Activated CD4-positive, CD25-positive, alpha-beta regulatory T cell treated with anti-CD3 and anti-CD28 coated beads, Interleukin-2, amount 50 U/mL, for 16 hours (primary cell): ENCODE measurements around the gene CPNE5.
"Not testable (repeated sequence)": the region's sequence is repeated elsewhere in the genome, so short reads cannot be mapped to it uniquely, and the experiment has no call there.

ENCODE experiments used
- DNase-seq: peaks from one replicate; pipeline ENCODE4 v3.0.0-alpha.2; 2020; ENCODE audit warnings: low read depth, low spot score

The CPNE5 gene

DNA sequence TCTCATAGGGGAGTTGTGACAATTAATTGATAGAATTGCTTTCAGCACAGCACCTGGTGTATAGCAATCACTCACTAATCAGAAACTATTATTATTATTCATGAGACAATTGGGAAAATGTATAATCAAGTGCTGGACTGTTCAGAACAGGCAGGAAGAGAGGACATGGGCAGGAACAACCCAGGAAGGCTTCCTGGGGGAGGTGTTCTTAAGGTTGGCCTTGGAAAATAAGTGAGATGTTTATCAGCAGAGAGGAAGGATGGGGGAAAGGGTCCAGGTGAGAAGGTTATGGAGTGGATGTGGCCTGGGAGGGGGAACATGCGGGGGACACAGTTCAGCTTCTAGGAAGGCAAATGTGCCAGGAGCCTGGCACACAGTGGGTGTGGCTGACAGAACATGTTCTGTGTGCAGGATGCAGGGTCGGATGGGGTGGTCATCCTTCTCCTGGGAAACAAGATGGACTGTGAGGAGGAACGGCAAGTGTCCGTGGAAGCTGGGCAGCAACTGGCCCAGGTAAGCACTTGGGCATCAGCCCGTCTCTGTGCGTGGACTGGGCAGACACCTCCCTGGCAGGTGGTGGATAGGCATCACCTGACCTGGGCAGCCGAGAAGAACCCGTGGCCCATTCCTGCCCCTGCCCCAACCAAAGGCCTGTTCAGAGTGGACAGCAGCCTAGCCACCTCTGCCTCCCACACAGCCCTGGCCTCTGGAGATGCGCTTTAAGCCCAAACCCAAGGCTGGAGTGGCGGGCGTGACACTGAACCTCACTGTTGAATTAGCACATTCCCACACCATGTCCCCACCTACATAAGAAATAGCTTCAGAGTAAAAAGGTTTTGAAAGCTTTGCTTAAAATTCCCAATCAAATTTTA lies 110.7 kb downstream of the CPNE5 start:
- DNase-seq: no peak

DNA sequence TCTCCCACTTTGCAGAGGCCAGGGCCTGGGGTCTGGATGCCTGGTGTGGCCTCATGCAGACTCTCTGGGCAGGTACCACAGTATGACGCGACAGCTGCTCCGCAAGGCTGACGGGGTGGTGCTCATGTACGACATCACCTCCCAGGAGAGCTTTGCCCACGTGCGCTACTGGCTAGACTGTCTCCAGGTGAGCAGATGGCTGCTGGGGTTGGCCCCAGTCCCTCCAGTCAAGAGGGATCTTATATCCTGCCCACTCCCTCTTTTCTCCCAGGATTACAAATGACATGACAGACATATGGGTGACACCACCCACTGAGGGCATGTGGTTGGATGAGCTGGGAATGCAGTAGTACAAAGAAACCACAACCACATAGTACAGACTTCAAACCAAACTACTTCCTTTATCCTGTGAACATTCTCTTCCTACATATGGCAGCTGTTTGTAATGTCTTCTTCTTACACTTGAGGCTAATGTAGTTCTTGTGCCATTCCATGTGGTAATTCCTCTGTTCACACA lies 111.7 kb downstream of the CPNE5 start:
- DNase-seq: no peak

DNA sequence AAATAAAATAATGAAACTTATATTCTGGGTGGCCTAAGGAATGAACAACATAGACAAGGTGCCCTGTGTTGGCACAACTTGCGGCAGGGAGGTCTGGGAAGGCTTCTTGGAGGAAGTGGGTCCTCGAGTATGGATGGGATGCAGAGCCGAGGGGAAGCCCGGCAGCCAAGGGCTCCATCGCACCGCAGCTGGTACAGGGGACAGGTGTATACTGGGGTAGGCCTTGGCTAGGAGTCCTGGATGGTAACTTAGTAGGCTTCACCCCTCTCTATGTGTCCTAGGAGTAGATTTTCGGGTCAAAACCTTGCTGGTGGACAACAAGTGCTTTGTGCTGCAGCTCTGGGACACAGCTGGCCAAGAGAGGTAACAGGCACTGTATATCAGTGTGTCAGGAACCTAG lies 113.7 kb downstream of the CPNE5 start:
- no peak for DNase-seq

DNA sequence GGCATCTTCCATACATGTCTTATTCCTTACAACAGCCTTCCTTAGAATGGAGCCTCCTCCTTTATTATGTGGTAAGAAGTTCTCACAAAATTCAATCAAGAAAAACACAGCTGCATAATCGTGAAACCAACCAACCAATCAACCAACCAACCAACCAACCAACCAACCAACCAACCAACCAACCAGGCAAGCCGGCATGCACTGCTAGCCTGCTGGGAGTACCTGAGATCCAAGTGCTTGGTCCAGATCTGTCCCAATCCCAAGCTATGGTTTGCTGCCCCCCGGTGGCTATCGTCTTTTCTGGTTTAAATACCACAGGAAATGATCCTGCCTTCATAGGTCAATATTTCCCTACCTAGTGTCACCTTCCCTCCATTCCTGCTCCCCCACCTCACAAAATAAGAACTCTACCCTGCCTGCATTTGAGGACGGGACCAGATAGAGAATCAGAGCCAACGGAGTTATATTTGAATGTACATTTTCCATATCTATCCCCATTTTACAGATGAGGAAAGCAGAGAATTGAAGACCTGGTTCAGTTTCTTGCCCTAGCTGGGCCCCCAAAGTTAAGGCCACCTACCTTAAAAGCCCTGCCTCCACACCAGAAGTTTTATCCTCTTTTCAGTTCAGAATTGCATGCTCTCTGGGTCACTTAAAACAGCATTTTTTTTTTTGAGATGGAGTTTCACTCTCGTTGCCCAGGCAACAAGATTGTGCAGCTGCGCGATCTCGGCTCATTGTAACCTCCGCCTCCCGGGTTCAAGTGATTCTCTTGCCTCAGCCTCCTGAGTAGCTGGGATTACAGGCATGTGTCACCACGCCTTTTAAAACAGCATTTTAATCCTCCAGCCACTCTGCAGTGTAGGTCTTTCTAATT lies 114.5 kb downstream of the CPNE5 start:
- no peak for DNase-seq

DNA sequence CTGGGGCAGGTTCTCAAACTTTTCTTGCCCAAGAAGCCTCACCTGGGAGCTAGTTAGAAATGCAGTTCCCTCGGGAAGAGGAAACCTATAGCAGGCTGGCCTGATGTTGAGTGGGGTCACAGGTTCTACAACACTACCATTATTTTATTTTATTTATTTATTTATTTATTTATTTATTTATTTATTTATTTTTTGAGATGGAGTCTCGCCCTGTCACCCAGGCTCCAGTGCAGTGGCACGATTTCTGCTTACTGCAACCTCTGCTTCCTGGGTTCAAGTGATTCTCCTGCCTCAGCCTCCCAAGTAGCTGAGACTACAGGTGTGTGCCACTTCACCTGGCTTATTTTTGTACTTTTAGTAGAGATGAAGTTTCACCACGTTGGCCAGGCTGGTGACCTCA lies 115.3 kb downstream of the CPNE5 start:
- DNase-seq: not testable (repeated sequence)

DNA sequence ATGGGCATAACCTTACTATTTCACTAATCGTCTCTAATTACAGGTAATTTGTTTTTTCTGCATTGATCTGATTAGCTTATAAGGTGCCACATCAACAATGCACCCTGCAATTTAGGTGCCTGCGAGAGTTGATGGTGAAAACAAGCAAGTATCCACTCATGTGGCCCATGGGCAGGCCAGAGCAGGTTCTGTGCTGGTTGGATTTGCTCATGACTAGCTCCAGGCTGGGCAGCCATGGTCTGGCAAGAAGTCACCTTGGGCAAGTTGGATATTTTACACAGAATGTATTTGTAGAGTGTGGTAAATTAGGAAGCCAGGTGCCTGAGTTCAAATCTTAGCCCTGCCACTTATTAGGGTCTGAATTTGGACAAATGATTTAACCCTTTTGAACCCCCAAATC lies 116.4 kb downstream of the CPNE5 start:
- DNase-seq: no peak

DNA sequence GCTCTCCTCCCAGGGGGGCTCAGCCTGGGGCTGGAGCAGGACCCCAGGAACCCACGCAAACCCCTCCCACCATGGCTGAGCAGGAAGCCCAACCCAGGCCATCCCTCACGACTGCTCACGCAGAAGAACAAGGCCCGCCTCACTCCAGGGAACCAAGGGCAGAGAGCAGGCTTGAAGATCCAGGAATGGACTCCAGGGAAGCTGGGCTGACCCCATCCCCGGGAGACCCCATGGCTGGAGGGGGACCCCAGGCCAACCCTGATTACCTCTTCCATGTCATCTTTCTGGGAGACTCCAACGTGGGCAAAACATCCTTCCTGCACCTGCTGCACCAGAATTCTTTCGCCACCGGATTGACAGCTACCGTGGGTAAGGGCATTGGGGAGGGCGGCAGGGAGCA lies 116.9 kb downstream of the CPNE5 start:
- no peak for DNase-seq

DNA sequence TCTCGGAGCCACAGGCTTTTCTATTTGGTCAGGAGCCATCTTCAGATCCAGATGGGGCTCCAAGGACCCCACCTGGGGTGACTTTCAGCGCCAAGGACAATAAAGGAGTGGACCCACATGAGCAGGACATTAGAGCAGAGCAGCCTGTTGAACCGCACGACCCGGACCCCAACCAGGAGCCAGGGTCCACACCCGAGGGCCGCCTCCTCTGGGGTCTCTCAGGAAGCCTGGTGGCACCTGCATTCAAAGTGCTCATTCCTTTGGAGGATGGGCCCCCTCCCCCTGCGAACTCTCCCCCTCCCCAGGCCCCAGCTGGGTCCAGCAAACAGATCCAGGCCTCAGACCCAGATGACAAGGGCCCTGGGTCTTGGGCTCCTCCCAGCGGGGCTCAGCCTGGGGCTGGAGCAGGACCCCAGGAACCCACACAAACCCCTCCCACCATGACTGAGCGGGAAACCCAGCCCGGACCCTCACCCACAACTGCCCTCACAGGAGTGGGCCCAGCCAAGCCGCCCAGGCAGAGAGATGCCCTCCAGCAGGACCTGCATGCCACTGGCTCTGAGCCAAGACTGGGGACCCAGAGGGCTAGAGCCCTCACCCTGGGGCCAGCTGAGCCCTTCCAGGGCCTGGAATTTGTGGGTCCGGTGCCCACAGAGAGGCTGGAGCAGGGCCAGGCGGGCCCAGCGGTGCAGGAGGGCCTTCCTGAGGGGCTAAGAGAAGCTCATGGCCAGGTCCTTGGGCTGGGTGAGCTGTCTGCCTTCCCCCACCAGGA lies 117.7 kb downstream of the CPNE5 start:
- DNase-seq: no peak

DNA sequence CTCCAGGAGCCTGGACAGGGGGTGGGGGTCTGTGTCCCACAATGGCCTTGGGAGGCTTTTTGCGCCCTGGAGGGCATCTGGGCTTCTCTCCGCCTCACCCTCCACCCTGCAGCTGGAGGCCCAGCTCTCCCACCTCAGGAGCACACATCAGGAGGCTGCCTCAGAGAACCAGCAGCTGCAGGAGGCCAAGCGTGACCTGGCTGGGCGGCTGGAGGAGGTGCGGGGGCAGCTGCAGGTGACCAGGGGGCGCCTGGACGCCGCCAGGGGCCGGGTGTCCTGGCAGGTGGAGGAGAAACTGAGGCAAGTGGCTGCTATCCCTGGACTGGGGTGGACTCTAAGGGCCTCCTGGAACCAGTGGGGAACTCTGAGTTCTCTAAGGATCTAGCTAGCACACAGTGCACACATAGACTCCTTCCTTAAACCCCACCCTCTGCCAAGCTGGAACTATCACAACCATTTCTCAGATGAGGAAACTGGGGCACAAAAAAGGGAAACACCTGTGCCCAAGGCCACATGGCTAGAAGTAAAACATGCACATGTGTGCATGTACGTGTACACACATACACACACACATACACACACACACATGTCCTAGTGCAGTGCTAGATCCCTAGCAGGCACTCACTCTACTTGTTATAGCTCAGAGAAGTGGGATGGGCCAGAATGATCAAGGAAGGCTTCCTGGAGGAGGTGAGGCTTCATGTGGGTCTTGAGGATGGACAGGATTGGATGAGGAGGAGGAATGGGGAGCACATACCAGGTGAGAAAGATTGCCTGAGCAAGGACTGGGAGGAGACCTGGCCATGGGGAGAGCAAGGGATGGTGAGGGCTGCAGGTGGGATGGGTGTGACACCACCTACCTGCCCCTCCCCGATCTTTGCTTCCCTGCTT lies 118.7 kb downstream of the CPNE5 start:
- DNase-seq: no peak

DNA sequence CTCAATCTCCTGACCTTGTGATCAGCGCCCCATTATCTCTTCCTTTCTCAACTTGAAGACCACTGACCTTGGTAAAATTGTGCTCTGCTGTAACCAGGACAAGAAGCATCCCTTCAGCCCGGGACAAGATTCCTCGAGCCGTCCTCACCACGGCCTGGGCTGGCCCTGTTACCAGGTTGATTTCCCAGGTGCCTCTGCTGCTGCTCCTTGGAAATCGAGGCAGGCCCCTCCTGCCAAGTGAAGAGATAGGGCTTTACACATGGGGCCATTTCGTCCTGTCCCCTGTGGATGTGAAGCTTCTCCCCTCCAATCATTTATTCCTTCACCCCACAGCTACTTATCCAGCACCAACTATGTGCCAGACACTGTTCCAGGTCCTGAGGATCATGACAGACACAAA lies 120.1 kb downstream of the CPNE5 start:
- DNase-seq: no peak

DNA sequence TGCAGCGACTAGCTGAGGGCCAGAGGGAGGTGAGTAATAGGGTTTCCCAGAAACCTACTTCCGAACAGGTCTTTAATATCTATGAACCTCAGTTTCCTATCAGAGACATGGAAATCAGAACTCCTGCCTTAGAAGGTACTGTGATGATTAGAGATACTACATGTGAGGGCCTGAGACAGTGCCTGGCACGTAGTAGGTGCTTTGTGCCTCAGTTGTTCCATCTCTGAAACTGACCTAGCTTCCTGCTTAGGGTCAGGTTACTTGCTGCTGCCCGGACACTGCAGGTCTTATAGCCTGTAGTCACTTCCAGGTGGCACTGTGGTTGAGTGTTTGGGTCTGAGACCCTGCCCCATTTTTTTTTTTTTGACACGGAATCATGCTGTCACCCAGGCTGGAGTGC lies 120.7 kb downstream of the CPNE5 start:
- DNase-seq: no peak

DNA sequence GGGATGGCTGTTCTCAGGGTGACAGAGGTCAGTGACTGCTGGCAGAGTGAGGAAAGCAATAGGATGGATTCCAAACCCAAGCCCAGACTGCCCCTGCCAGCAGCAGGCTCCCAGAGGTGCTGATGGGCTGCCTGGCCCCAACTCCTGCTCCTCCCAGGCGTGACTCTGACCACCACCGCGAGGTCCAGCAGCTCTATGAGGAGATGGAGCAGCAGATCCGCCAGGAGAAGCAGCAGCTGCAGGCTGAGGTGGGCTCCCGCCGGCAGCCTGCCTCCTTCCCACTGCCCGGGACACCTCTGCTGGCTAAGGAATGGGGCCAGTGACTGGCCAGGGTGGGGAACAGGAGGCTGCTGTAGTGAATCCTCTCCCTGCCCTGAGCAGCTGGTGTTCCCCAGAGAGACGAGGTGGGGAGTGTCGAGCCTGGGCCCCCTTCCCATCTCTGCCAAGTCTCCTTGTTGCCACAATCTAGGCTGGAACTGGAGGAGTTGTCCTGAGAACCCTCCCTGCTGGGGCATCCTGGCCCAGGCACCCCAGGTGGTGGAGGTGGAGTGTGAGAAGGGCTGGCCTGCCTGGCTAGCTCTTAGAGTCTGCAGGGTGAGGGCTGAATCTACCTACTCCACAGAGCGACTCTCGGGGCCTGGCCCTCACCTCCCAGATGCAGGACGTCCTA lies 121.2 kb downstream of the CPNE5 start:
- no peak for DNase-seq

DNA sequence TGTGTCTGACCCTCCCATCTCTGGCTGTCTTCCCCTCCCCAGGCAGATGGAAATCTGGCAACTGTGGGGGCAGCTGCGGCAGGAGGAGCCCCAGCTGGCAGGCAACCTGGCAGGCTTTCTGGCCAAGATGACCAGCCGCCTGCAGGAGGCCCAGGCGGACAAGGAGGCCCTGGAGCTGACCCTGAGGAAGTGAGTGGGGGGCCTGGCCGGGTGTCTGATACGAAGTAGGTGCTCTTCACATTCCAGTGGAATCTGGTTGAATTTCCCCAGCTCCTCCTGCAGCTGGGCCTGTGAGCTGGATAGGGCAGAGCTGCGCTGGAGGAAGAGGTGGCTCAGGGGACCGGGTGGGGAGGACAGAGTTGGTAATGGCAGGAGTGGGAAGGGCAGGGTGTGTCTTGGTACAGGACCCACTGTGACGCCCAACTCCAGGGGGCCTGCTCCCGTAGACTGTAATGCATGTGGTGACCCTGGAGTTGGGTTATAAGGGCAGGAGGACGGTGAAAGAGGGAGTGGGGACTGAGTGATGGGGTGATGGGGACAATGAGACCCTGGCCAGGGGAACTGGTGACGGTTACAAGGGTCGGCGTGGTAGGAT lies 121.9 kb downstream of the CPNE5 start:
- no peak for DNase-seq

DNA sequence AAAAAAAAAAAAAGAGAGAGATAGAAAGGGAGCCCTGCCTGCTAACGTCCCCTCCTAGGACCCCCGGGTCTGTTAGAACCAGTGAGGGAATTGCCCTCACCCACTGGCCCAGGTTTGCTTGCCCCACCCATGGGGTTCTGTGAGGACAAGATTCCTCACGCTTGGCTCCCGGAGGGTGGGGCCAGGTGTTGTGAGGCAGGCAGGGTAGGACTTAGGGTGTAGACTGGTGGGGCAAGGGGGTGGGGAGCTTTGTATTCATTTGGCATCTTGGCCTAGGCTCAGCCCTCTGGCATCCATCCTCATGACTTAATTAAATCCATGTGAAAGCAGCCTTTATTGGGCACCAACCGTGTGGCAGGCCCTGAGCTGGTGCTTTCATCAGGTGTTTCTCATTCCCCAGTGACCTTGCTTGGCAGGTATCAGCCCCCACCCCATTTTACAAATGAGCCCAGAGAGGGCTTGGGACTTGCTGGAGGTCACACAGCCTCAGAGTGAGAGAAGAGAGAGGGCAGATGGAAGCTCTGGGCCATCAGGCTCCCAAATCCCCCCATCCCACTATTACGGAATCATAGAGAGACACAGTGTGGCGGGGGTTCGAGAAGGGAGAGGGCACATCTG lies 122.7 kb downstream of the CPNE5 start:
- DNase-seq: no peak

DNA sequence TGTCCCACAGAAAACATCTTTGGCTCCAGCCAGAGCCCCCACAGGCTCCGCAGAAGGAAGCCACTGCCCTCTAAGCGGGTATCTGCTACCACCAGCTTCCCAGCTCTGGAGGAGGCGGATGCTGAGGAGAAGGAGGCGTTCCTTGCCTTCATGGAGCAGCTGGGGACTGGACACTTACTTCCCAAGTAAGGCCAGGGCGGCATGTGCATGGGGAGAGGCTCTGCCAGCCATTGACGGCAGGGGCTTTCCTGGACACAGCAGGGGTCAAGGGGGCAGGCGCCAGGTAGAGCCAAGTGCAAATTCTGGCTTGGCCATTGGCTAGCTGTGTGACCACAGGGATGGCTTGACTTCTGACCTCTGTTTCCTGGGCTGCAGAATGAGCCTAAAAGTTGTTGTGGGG lies 123.8 kb downstream of the CPNE5 start:
- DNase-seq: no peak

DNA sequence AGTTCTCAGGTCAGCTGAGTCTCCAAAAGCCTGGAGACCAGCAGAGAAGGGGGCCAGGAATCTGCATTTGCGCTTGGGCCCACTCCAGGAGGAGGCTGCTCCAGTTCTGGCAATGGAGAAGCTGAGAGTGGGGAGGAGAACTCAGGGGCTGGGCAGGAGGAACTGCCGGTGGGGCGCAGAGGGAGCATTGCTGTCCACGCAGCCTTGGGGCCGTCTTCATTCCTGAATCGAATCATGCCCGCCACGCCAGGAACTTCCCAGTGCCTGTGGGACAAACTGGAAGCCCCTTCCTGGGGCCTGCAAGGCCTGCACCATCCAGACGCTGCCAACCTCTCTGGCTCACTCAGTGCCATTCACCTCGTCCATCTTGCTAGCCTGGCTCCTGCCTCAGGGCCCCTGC lies 124.7 kb downstream of the CPNE5 start:
- no peak for DNase-seq

DNA sequence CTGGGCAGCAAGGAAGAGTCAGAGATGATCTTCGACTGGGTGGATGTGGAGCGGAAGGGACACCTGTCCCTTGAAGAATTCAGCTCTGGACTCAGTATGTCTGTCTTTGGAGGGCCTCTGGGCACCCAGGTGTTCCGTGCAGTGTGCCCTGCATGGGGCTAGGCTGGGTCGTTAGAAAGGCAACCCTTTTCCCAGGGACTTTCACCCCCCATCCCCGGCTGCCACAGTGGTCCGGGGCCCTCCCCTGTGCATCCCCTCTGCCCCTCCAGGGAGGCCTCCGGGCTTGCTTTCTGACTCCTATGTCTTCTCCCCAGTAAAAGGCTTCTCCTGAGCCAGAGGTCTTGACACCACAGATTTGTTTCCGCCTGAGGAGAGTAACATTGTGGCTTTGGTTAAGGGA lies 125.4 kb downstream of the CPNE5 start:
- no peak for DNase-seq

DNA sequence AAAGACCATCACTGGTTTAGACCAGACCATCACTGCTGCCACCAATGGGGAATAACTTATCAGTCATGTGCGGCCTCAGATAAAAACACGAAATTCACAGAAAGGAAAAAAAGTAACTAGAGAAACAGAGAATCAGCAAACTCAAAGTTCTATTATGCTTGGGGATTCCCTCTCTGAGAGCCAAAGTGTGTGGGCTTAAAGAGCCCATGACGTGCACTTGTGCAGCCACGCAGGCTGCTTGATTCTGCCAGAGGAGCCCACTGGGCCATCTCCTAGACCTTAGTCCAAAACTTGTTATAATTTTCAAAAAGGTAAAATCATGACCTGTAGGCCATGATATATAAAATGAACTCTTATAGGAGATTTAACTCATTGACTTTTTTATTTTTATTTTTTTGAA lies 126.4 kb downstream of the CPNE5 start:
- DNase-seq: no peak

DNA sequence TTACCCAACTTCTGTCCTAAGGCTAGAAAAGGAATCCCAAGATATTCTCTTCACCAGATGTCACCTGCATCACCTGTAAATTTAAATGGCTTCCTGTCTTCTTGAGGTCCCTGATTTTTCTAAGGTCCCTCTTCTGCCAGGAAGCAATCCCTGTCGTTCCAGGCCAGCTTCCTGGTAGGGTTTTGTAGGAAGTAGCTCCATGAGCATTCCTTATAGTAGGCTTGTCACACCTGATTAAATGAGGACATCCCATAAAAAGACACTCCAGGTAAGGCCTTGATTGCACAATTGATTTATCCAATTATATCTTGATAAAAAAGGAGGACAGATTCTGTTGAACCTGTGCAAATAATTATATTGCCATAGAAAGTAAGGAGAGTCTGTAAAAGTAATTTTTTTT lies 132.9 kb downstream of the CPNE5 start:
- no peak for DNase-seq
